Transverse colon (tissue), 4 donors: ENCODE results near the gene MBTPS1.

Source experiments
- POLR2AphosphoS5 ChIP-seq, 3 donors: sonication (generic); formaldehyde crosslinking; IDR thresholded peaks; one replicate each; pipeline ENCODE4 v1.6.1; 2016; ENCODE audit warnings: antibody characterized with exemption in 3 of 3
- TF ChIP-seq, protein P1 (sequence below), 5 experiments: fragments of 200-600 bp in 3 of 5; fragments of 450-650 bp in 2 of 5; sonication (generic) in 3 of 5; IDR thresholded peaks; 1 replicate in 2 of 5; 2 replicates in 3 of 5; pipeline ENCODE4 v1.5.1; 2016 to 2017; ENCODE audit warnings: antibody characterized with exemption in 5 of 5, inconsistent platforms in 3 of 5, mild to moderate bottlenecking in 2 of 5, moderate library complexity in 1 of 5

DNA sequence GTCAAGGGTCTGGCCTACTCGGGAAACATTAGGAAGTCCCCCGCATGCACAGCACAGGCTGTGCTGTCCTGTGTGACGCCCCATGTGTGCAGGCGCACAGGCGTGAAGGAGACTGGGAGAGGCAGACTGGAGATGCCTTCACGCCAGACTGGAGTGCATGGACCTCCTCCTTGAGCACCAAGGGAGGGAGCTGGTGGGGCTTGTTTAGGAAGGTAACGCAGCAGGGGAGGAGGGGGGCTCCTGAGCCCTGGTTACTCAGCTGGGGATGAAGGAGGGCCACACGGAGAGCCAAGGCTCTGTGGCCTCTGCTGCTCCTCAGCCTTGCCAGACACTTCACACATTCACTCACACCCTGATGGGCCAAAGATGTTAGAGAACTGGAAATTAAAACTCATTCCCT is 20.5 kb upstream of the MBTPS1 start:
- TF ChIP-seq, protein P1, sequence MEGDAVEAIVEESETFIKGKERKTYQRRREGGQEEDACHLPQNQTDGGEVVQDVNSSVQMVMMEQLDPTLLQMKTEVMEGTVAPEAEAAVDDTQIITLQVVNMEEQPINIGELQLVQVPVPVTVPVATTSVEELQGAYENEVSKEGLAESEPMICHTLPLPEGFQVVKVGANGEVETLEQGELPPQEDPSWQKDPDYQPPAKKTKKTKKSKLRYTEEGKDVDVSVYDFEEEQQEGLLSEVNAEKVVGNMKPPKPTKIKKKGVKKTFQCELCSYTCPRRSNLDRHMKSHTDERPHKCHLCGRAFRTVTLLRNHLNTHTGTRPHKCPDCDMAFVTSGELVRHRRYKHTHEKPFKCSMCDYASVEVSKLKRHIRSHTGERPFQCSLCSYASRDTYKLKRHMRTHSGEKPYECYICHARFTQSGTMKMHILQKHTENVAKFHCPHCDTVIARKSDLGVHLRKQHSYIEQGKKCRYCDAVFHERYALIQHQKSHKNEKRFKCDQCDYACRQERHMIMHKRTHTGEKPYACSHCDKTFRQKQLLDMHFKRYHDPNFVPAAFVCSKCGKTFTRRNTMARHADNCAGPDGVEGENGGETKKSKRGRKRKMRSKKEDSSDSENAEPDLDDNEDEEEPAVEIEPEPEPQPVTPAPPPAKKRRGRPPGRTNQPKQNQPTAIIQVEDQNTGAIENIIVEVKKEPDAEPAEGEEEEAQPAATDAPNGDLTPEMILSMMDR (IDR thresholded peaks at IDR 0.05) = no peak
- no peak for TF ChIP-seq POLR2AphosphoS5 (IDR thresholded peaks at IDR 0.05)
